ENCODE measurements around the gene TM2D3. TPM values are rescaled to one million over a fixed set of nuclear protein-coding genes. Genes with fewer than 3 reads are reported as not detected.

Gene TM2D3
- total RNA-seq, 1 experiment from 2014 or later: 34.9 TPM

- Histone ChIP-seq H3K79me1 (ENCODE audit: insufficient read depth, low read depth, low read length, poor library complexity, severe bottlenecking) (no peaks in the 10 kb centered on the region), H2BK20ac (ENCODE audit: low read depth, low read length, poor library complexity, severe bottlenecking) (no peak overlapping the region), H4K20me1 (ENCODE audit: control insufficient read depth, insufficient read depth, insufficient read length) (no peaks in the 10 kb centered on the region), H3K23me2 (ENCODE audit: insufficient read length, low read depth, low read length, poor library complexity, severe bottlenecking) (peaks cover 3% of the 10 kb centered on the region), H3K4me2 (ENCODE audit: insufficient read depth, insufficient read length, low read length) (no peak overlapping the region), H3K27me3 (ENCODE audit: insufficient read depth, low read length) (no peaks in the 10 kb centered on the region), H3K23ac (ENCODE audit: insufficient read length, low read depth, low read length) (no peak overlapping the region), H3K4ac (ENCODE audit: low read depth, low read length) (no peak overlapping the region), H2AK5ac (ENCODE audit: insufficient read length, low read length) (no peak overlapping the region), H2BK120ac (ENCODE audit: low read depth, low read length, poor library complexity, severe bottlenecking) (no peak overlapping the region), H3K56ac (ENCODE audit: insufficient read length, low read depth, low read length) (no peak overlapping the region), H4K8ac (replicated peaks; ENCODE audit: insufficient read length, low read depth, low read length) (no peak overlapping the region), H2BK5ac (ENCODE audit: insufficient read length, low read length) (no peak overlapping the region), H3T11ph (ENCODE audit: low read length) (no peak overlapping the region), H3K9me3 (ENCODE audit: control insufficient read depth, low read depth, low read length) (no peaks in the 10 kb centered on the region), H3K18ac (ENCODE audit: insufficient read length, low read depth, low read length) (no peak overlapping the region), H4K5ac (ENCODE audit: insufficient read length, low read depth, low read length) (no peak overlapping the region), H2AFZ (ENCODE audit: low read length) (no peak overlapping the region), H3K79me2 (ENCODE audit: insufficient read depth, low read length) (peaks cover 3% of the 10 kb centered on the region; the same call in 1 of the 2 replicates), H4K91ac (ENCODE audit: insufficient read length, low read depth, low read length) (no peak overlapping the region), H3K27ac (ENCODE audit: insufficient read length, low read depth, low read length) (no peak overlapping the region), H3K4me1 (ENCODE audit: insufficient read depth, low read length) (no peaks in the 10 kb centered on the region), H2BK12ac (ENCODE audit: insufficient read length, low read depth, low read length) (no peak overlapping the region), H2BK15ac (ENCODE audit: low read depth, low read length) (no peak overlapping the region), H3K9ac (ENCODE audit: extremely low read depth, insufficient read length, low read length) (no peak overlapping the region), H3K14ac (ENCODE audit: insufficient read depth, low read length) (no peak overlapping the region)
- no peak for DNase-seq
- WGBS (ENCODE audit: extremely low coverage, insufficient read length, low lambda C conversion rate): no CpG with 5 or more reads among the region's 8 CpGs
- peaks cover 7 to 9% of the 10 kb centered on the region in 2 experiments for H3K4me1 Mint-ChIP-seq
- TF ChIP-seq, protein P1, sequence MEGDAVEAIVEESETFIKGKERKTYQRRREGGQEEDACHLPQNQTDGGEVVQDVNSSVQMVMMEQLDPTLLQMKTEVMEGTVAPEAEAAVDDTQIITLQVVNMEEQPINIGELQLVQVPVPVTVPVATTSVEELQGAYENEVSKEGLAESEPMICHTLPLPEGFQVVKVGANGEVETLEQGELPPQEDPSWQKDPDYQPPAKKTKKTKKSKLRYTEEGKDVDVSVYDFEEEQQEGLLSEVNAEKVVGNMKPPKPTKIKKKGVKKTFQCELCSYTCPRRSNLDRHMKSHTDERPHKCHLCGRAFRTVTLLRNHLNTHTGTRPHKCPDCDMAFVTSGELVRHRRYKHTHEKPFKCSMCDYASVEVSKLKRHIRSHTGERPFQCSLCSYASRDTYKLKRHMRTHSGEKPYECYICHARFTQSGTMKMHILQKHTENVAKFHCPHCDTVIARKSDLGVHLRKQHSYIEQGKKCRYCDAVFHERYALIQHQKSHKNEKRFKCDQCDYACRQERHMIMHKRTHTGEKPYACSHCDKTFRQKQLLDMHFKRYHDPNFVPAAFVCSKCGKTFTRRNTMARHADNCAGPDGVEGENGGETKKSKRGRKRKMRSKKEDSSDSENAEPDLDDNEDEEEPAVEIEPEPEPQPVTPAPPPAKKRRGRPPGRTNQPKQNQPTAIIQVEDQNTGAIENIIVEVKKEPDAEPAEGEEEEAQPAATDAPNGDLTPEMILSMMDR (conservative IDR thresholded peaks at IDR 0.05): no peak
- peaks cover 8 to 26% (median 9%) of the 10 kb centered on the region in 3 experiments; a peak in 6 of 7 replicates for H3K36me3 Mint-ChIP-seq (ENCODE audit: insufficient read depth in 1 of 3, low read depth in 3 of 3)
- no peak overlapping the region for H3K27ac Mint-ChIP-seq
- H3K4me3 Mint-ChIP-seq: no peak overlapping the region; a peak in 1 of 5 replicates
- H3K9me3 Mint-ChIP-seq: peaks cover 2 to 7% of the 10 kb centered on the region in 2 experiments; a peak in 3 of 5 replicates
- no peaks in the 10 kb centered on the region for H3K27me3 Mint-ChIP-seq (ENCODE audit: low read depth)
Measured at GRCh38 chr15:101654171-101654570, 2.0 kb upstream of the TM2D3 start.

Measured in H9 (cell line).